ENCODE data around the gene RAB32.

RAB32 gene

GRCh38 chr6:146551545-146551944 lies 7.9 kb downstream of the RAB32 start:
- TF ChIP-seq FOXP2 (optimal IDR thresholded peaks at IDR 0.05; ENCODE audit: borderline replicate concordance, extremely low read depth, extremely low read length, insufficient read depth), result no peak
- TF ChIP-seq POLR2AphosphoS5 (IDR thresholded peaks at IDR 0.05; ENCODE audit: low read depth, low read length), result no peak
- TF ChIP-seq SIN3A (IDR thresholded peaks at IDR 0.05; ENCODE audit: borderline replicate concordance, insufficient read depth, low read length), result no peak
- TF ChIP-seq TAF1 (IDR thresholded peaks at IDR 0.05; ENCODE audit: borderline replicate concordance, insufficient read depth, low read length), result no peak
- no peak for TF ChIP-seq REST (IDR thresholded peaks at IDR 0.05; ENCODE audit: insufficient read depth in 1 of 2, low read depth in 2 of 2, low read length in 2 of 2)

GRCh38 chr6:146553377-146554135 lies 9.9 kb downstream of the RAB32 start:
- TF ChIP-seq FOXP2 (optimal IDR thresholded peaks at IDR 0.05; ENCODE audit: borderline replicate concordance, extremely low read depth, extremely low read length, insufficient read depth) (no peak), POLR2AphosphoS5 (IDR thresholded peaks at IDR 0.05; ENCODE audit: low read depth, low read length) (no peak), SIN3A (IDR thresholded peaks at IDR 0.05; ENCODE audit: borderline replicate concordance, insufficient read depth, low read length) (no peak), TAF1 (IDR thresholded peaks at IDR 0.05; ENCODE audit: borderline replicate concordance, insufficient read depth, low read length) (no peak), REST (IDR thresholded peaks at IDR 0.05; ENCODE audit: insufficient read depth in 1 of 2, low read depth in 2 of 2, low read length in 2 of 2) (no peak)

GRCh38 chr6:146560607-146561006 lies 17.0 kb downstream of the RAB32 start:
- TF ChIP-seq POLR2AphosphoS5 (IDR thresholded peaks at IDR 0.05; ENCODE audit: low read depth, low read length) (no peak), REST (IDR thresholded peaks at IDR 0.05; ENCODE audit: insufficient read depth in 1 of 2, low read depth in 2 of 2, low read length in 2 of 2) (no peak), TAF1 (IDR thresholded peaks at IDR 0.05; ENCODE audit: borderline replicate concordance, insufficient read depth, low read length) (no peak), SIN3A (IDR thresholded peaks at IDR 0.05; ENCODE audit: borderline replicate concordance, insufficient read depth, low read length) (no peak), FOXP2 (optimal IDR thresholded peaks at IDR 0.05; ENCODE audit: borderline replicate concordance, extremely low read depth, extremely low read length, insufficient read depth) (no peak)

DNA sequence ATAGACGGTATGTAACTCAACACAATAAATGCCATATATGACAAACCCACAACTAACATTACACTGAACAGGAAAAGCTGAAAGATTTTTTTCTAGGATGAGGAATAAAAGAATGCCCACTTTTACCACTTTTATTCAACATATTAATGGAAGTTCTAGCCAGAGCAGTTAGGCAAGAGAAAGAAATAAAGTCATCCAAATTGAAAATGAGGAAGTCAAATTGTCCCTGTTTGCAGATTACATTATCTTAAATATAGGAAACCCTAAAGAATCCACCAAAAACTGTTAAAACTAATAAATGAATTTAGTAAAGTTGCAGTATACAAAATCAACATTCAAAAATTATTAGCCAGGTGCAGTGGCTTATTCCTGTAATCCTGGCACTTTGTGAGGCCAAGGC lies 30.6 kb downstream of the RAB32 start:
- TF ChIP-seq FOXP2 (optimal IDR thresholded peaks at IDR 0.05; ENCODE audit: borderline replicate concordance, extremely low read depth, extremely low read length, insufficient read depth), result no peak
- TF ChIP-seq REST (IDR thresholded peaks at IDR 0.05; ENCODE audit: insufficient read depth in 1 of 2, low read depth in 2 of 2, low read length in 2 of 2), result no peak
- TF ChIP-seq TAF1 (IDR thresholded peaks at IDR 0.05; ENCODE audit: borderline replicate concordance, insufficient read depth, low read length), result no peak
- TF ChIP-seq SIN3A (IDR thresholded peaks at IDR 0.05; ENCODE audit: borderline replicate concordance, insufficient read depth, low read length), result no peak
- TF ChIP-seq POLR2AphosphoS5 (IDR thresholded peaks at IDR 0.05; ENCODE audit: low read depth, low read length), result no peak

Data from PFSK-1 (cell line).